ENCODE data around the gene VPS50. TPM values are rescaled to one million over a fixed set of nuclear protein-coding genes. Genes with fewer than 3 reads are reported as not detected.
"Not testable (repeated sequence)": the region's sequence is repeated elsewhere in the genome, so short reads cannot be mapped to it uniquely, and the experiment has no call there.

The VPS50 gene
- total RNA-seq, 1 donor from 2014 or later = 42.7 TPM

- no peak for DNase-seq (ENCODE audit: low spot score)
Observed at GRCh38 chr7:93327006-93327633, 95.0 kb downstream of the VPS50 start.

- no peak for DNase-seq (ENCODE audit: low spot score)
Observed at GRCh38 chr7:93331706-93332105, 99.5 kb downstream of the VPS50 start.

DNA sequence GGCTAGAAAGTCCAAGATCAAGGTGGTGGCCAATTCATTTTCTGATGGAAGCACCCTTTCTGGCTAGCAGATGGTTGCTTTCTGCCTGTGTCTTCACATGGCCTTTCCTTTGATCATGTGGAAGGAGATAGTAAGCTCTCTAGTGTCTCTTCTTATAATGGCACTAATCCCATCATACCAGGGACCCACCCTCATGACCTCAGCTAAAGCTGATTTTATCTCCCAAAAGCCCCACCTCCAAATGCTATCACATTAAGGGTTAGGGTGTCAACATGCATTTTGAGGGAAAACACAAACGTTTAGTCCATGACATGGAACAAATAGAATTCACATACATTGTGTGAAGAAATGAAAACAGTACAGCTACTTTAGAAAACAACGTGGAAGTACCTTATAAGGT is 100.0 kb downstream of the VPS50 start:
- DNase-seq (ENCODE audit: low spot score) = no peak

DNA sequence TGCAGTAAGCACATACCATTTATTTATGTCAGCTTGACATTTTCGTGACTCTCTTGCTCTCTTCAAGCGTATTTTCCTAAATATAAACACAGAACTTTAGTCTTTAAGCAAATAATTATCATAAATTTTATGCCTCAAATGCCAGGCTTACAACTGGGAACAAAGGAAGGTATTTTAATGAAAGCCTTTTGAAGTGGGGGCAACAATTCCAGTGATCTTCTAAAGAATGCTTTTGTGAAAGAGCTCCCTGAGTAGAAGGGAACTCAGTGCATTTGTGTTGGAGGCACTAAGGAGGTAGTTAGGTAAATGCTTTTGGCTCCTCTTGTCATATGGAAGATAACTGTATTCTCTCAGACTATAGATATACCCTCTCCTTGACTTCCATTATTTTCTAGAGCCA is 104.9 kb downstream of the VPS50 start:
- DNase-seq (ENCODE audit: low spot score) = no peak

GRCh38 chr7:93342178-93342577 is 110.0 kb downstream of the VPS50 start:
- DNase-seq (ENCODE audit: low spot score) = not testable (repeated sequence)

DNA sequence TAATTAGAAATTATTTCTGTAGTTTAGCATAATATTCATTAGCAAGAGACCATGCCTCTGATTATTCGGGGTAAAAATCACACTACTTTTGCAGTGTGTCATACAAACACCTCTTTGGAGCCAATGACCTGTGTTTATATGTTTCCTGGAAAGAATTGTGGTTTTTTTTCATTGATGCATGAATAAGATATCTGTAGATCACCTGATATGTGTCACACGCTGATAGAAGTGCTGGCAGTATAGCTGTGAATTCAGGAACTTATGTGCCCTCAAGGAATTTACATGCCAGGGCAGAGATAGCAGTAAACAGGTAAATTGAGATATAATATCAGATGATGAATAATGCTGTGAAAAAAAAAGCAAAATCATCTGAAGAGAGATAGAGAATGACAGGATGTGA is 118.2 kb downstream of the VPS50 start:
- no peak for DNase-seq (ENCODE audit: low spot score)

DNA sequence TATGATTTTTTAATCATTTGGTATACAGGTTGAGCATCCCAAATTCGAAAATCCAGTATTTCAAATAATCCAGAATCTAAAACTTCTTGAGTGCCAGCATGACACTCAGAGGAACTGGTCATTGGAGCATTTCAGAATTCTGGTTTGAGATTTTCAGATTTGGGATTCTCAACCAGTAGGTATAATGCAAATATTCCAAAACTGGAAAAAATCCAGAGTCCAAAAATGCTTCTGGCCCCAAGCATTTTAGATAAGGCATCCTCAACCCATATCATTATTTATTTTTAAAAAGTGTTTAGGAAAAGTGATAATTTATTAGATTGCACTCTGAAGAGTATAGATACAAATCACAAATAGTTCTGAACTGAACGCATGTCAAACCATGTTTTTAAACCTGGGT is 120.7 kb downstream of the VPS50 start:
- DNase-seq (ENCODE audit: low spot score) = no peak

DNA sequence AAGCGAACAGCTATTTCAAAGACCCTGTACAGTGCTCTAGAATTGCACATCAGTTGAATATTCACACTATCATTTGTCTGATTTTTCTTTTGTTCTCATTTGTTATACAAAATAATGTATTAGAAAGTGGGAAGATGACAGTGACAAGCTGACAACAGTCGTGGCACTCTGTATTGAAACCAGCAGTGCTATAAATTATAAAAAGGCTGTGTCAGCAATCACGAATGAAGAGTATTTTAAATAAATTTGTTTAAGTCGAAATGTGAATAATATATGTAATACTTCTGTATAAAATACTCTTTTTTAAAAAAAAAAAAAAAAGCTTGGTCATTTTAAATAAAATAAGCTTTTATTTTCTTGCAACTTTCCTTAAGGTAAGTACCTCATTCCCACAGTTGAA is 122.6 kb downstream of the VPS50 start:
- DNase-seq (ENCODE audit: low spot score) = no peak

DNA sequence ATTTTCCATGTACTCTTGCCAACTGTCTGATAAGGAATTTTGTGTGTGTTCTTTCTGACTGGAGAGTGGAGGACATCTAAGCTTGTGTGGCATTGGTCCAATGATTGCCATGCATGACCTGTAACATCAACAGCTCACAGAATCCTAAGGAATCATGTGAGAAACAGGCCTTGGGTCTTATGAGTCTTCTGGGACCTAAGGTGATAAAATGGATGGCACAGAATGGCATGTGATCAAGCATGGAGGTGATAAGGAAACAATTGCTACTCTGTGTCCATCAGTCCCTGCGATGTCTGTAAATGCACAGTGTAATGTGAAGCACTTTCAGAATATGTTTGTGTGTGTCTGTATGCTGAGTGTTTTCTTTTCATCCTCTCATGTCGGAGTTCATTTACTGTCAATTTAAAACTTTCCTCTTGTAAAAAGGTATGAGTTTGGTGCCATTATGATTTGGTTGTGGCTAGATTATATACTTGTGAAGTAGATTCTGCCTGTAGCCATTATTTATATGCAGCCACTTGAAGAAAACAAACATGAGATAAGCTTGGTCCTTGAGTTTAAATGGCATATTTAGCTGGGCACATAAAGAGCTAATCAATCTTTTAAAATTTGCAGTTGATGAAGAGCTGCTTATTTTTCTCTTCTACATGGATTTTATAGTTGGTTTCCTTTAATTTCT is 127.5 kb downstream of the VPS50 start:
- DNase-seq (ENCODE audit: low spot score) = no peak

- no peak for DNase-seq (ENCODE audit: low spot score)
Observed at GRCh38 chr7:93361853-93362252, 129.7 kb downstream of the VPS50 start.

DNA sequence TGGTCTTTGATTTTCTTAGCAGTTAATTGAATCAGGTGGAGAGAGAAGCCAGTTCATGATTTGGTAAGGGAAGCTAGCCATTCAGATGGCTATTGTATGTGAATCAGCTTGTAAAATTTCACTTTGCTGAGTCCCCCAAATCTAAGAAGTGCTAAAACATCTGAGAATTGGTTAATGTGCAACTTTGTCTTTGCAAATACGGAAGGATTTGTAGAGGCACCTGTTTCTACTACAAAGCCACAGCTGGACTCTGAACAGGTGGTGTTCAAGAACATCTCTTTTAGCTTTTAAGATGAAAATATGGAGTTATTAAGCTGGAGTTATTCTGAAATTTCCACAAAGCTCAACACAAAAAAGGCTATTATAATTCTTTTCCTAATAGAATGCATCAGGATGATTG is 132.6 kb downstream of the VPS50 start:
- DNase-seq (ENCODE audit: low spot score) = no peak

GRCh38 chr7:93365341-93365740 is 133.2 kb downstream of the VPS50 start:
- no peak for DNase-seq (ENCODE audit: low spot score)

- no peak for DNase-seq (ENCODE audit: low spot score)
Observed at GRCh38 chr7:93366816-93367215, 134.7 kb downstream of the VPS50 start.

DNA sequence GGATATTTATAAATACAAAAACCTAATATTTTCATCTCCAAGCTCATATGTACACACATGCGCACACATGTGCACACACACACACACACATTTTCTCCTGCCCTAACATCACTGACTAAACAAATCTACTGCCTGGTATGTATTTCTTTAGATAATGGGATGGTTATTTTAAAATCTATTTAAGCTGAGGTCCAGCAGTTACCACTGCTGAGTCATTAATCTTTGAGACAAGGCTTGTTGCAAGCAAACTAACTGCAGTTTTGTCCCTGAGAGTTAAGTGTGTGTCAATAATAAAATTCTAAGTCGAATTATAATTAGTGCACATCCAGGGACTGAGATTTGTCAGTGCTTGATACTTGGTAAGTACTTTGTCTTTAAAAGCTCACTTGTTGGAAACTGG is 135.1 kb downstream of the VPS50 start:
- no peak for DNase-seq (ENCODE audit: low spot score)

- DNase-seq (ENCODE audit: low spot score) = not testable (repeated sequence)
Observed at GRCh38 chr7:93370937-93371336, 138.8 kb downstream of the VPS50 start.

- no peak for DNase-seq (ENCODE audit: low spot score)
Observed at GRCh38 chr7:93373537-93373936, 141.4 kb downstream of the VPS50 start.

DNA sequence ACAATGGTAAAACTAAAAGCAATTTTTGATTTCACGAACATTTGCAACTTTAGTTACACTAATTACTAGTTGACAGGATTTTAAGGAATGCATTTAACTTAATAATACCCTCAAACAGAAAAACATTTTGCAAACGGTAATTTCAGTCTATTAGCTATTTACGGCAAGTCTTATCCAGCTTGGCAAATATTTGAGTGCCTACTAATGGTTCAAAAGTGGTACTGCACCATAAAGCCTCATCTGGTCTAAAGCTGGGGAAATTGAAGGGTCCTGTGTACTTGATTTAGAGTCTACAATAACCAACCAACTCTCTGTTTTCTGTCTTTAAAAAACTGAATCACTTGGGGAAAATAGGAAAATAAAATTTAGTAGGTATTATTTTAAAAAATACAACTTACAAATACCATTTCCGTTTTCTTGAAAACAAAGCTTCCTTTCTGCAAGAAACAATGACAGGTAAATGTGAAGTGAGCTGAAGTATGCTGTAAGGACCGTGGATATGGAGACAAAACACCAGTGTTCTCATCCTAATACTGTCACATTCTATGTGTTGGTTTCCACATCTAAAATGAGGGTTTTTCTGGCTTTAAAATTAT is 142.3 kb downstream of the VPS50 start:
- DNase-seq (ENCODE audit: low spot score) = no peak

DNA sequence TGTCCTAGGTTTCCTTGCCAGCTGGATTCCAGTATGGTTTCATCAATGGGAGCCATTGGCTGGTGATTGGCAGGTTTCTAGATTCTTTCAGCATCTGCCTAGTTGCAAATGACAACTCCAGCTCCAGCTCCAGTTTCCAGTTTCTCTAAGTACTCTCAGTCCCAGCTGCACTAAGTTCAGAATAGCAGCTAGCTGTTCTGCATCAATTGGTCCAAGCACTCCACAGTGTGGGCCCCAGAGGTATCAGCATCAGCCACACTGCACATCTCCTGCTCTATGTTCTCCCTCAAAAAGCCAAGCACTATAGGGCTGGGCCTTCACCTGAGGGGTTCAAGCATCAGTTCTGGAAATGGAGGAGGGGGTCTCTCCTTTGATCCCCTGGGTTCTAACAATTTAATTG is 143.4 kb downstream of the VPS50 start:
- DNase-seq (ENCODE audit: low spot score) = no peak

GRCh38 chr7:93378131-93378760 is 146.1 kb downstream of the VPS50 start:
- DNase-seq (ENCODE audit: low spot score) = no peak

GRCh38 chr7:93382362-93382761 is 150.2 kb downstream of the VPS50 start:
- no peak for DNase-seq (ENCODE audit: low spot score)

- DNase-seq (ENCODE audit: low spot score) = no peak
Observed at GRCh38 chr7:93390660-93391059, 158.5 kb downstream of the VPS50 start.

- no peak for DNase-seq (ENCODE audit: low spot score)
Observed at GRCh38 chr7:93392984-93393383, 160.8 kb downstream of the VPS50 start.

DNA sequence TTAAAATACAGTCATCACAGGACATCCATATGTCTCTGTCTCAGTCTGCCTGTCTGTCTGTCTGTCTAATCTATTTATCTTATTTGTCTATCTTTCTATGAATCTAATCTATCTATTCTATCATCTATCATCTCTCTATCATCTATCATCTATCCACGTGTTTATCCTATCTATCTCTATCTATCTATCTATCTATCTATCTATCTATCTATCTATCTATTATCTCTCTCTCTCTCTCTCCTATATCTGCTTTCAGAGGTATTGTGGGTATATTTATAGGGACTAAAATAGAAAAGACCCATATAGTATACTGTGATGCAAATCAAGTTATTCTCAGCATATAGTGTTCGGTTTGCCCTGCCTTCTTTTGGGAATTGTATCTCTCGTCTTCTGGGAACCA is 167.5 kb downstream of the VPS50 start:
- DNase-seq (ENCODE audit: low spot score) = no peak
